OCI-LY1 (cell line): ENCODE measurements around the gene ITM2B.

Experiments
- EZH2 ChIP-seq: fragments of 200-600 bp; sonication (generic), shearing (Covaris generic); IDR thresholded peaks from 2 replicates; pipeline ENCODE4 v1.8.0; 2017; ENCODE audit warnings: borderline replicate concordance, mixed run types, mild to moderate bottlenecking, antibody characterized with exemption, low read length, moderate library complexity, mixed read lengths
- TF ChIP-seq, protein P1 (sequence below): fragments of 200-600 bp; sonication (generic), shearing (Covaris generic); IDR thresholded peaks from 2 replicates; pipeline ENCODE4 v1.5.1; 2017; ENCODE audit warnings: mild to moderate bottlenecking, antibody characterized with exemption, low read length, moderate library complexity, mixed read lengths

DNA sequence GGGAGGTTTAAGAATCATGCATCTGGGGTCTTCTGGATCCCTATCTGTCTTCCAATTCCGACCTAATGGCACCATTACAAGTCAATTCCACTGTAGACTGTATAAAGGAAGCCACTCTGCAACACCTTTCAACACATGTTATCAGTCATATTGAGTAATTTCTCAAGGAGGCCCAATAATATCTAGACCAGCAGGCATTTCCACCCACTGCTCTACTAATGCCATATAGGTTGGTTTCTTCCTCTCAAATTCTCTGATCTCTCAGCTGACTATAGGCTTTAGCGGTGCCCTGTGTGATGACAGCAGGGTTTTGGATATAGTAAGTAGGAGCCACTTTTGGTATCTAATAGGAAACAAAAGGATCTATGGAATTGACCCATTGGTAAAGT lies 12.4 kb upstream of the ITM2B start:
- TF ChIP-seq, protein P1, sequence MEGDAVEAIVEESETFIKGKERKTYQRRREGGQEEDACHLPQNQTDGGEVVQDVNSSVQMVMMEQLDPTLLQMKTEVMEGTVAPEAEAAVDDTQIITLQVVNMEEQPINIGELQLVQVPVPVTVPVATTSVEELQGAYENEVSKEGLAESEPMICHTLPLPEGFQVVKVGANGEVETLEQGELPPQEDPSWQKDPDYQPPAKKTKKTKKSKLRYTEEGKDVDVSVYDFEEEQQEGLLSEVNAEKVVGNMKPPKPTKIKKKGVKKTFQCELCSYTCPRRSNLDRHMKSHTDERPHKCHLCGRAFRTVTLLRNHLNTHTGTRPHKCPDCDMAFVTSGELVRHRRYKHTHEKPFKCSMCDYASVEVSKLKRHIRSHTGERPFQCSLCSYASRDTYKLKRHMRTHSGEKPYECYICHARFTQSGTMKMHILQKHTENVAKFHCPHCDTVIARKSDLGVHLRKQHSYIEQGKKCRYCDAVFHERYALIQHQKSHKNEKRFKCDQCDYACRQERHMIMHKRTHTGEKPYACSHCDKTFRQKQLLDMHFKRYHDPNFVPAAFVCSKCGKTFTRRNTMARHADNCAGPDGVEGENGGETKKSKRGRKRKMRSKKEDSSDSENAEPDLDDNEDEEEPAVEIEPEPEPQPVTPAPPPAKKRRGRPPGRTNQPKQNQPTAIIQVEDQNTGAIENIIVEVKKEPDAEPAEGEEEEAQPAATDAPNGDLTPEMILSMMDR: no peak
- no peak for TF ChIP-seq EZH2
